ENCODE data around the gene MPG. TPM values are rescaled to one million over a fixed set of nuclear protein-coding genes. Genes with fewer than 3 reads are reported as not detected.
"Not testable (repeated sequence)": the region's sequence is repeated elsewhere in the genome, so short reads cannot be mapped to it uniquely, and the experiment has no call there.

MPG gene
- total RNA-seq, 2 donors from 2014 or later = 111 to 138 TPM

- no peak for DNase-seq (ENCODE audit: low spot score)
- intact Hi-C loops (cut with DNase I) = no loop called here
- no peak for TF ChIP-seq POLR2AphosphoS5 (IDR thresholded peaks at IDR 0.05)
- no peak for TF ChIP-seq POLR2A (IDR thresholded peaks at IDR 0.05)
- no peak for TF ChIP-seq CTCF (IDR thresholded peaks at IDR 0.05)
- no peak overlapping the region for H3K27ac ChIP-seq
- H3K36me3 ChIP-seq = no peaks in the 10 kb centered on the region
- H3K9me3 ChIP-seq = no peaks in the 10 kb centered on the region
- H3K4me1 ChIP-seq (replicated peaks) = no peaks in the 10 kb centered on the region
- H3K4me3 ChIP-seq = no peak overlapping the region
- WGBS = 86% methylated on average over 2 of the region's 2 CpGs
- H3K27me3 ChIP-seq (replicated peaks; ENCODE audit: insufficient read depth) = no peaks in the 10 kb centered on the region
Observed at GRCh38 chr16:120756-121155, 42.7 kb downstream of the MPG start.

GRCh38 chr16:122361-122760, 44.3 kb downstream of the MPG start:
- WGBS = 55% methylated on average over 1 of the region's 1 CpG
- no peak for TF ChIP-seq POLR2AphosphoS5 (IDR thresholded peaks at IDR 0.05)
- no peak for TF ChIP-seq CTCF (IDR thresholded peaks at IDR 0.05)
- TF ChIP-seq POLR2A (IDR thresholded peaks at IDR 0.05) = no peak
- intact Hi-C loops (cut with DNase I) = no loop called here
- Histone ChIP-seq H3K4me3 (no peak overlapping the region), H3K36me3 (no peaks in the 10 kb centered on the region), H3K4me1 (replicated peaks) (no peaks in the 10 kb centered on the region), H3K27me3 (replicated peaks; ENCODE audit: insufficient read depth) (no peaks in the 10 kb centered on the region), H3K9me3 (no peaks in the 10 kb centered on the region), H3K27ac (no peak overlapping the region)
- DNase-seq (ENCODE audit: low spot score) = no peak

GRCh38 chr16:123558-124350, 45.7 kb downstream of the MPG start:
- H3K27ac ChIP-seq; intact Hi-C loops (cut with DNase I); H3K4me3 ChIP-seq; DNase-seq (ENCODE audit: low spot score); H3K4me1 ChIP-seq (replicated peaks); H3K9me3 ChIP-seq; H3K27me3 ChIP-seq (replicated peaks; ENCODE audit: insufficient read depth); H3K36me3 ChIP-seq: not testable (repeated sequence)
- WGBS = 89% methylated on average over 19 of the region's 19 CpGs

- TF ChIP-seq POLR2AphosphoS5 (IDR thresholded peaks at IDR 0.05) = no peak
- no peak for TF ChIP-seq CTCF (IDR thresholded peaks at IDR 0.05)
- no peak for TF ChIP-seq POLR2A (IDR thresholded peaks at IDR 0.05)
- DNase-seq (ENCODE audit: low spot score) = no peak
- no peaks in the 10 kb centered on the region for H3K27me3 ChIP-seq (replicated peaks; ENCODE audit: insufficient read depth)
- intact Hi-C loops (cut with DNase I) = no loop called here
- no peaks in the 10 kb centered on the region for H3K9me3 ChIP-seq
- H3K36me3 ChIP-seq = no peaks in the 10 kb centered on the region
- 78% methylated on average over 3 of the region's 3 CpGs for WGBS
- no peak overlapping the region for H3K27ac ChIP-seq
- H3K4me3 ChIP-seq = no peak overlapping the region
- H3K4me1 ChIP-seq (replicated peaks) = no peaks in the 10 kb centered on the region
Observed at GRCh38 chr16:125011-125410, 47.0 kb downstream of the MPG start.

- Histone ChIP-seq H3K4me3 (no peak overlapping the region), H3K27me3 (replicated peaks; ENCODE audit: insufficient read depth) (no peaks in the 10 kb centered on the region), H3K36me3 (no peaks in the 10 kb centered on the region), H3K27ac (no peak overlapping the region), H3K9me3 (no peaks in the 10 kb centered on the region), H3K4me1 (replicated peaks) (no peaks in the 10 kb centered on the region)
- intact Hi-C loops (cut with DNase I) = no loop called here
- DNase-seq (ENCODE audit: low spot score) = no peak
- 97% methylated on average over 2 of the region's 2 CpGs for WGBS
- TF ChIP-seq CTCF (IDR thresholded peaks at IDR 0.05) (no peak), POLR2A (IDR thresholded peaks at IDR 0.05) (no peak), POLR2AphosphoS5 (IDR thresholded peaks at IDR 0.05) (no peak)
Observed at GRCh38 chr16:129075-129474, 51.0 kb downstream of the MPG start.
